Raji (cell line): ENCODE results near the gene RDH16.

Source experiments
- POLR2A ChIP-seq: IDR thresholded peaks from 2 replicates; pipeline ENCODE4 v1.6.1; 2011; ENCODE audit warnings: low read depth, low read length, control low read depth; ENCODE audit not compliant: insufficient read depth

The RDH16 gene

DNA sequence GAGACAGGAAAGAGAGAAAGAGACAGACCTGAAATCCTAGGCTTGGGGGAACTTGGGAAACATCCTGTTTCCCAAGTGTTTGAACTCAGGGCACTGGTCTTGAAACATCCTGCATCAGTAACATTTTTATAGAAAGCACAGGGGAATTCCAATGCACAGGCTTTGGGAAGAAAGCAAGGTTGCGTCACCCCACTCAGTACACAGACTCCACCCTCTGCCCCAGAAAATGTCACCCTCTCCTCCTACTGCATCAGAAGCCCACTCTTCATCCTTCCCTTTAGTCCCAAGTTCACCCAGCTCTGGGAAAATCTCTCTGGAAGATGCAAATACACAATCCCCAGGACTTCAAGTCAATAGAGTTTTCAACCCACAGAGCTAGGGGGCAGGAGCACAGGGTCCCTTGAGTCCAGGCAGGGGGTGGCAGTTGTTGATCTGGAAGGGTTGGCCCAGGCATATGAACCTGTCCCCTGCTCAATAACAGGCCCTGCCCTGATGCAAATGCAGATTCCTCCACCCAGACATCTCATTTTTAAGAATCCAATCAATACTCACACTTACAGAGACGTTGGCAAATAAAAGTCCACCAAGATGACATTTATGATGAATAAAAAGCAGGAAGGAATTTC, 1.7 kb downstream of the RDH16 start:
- no peak for TF ChIP-seq POLR2A

DNA sequence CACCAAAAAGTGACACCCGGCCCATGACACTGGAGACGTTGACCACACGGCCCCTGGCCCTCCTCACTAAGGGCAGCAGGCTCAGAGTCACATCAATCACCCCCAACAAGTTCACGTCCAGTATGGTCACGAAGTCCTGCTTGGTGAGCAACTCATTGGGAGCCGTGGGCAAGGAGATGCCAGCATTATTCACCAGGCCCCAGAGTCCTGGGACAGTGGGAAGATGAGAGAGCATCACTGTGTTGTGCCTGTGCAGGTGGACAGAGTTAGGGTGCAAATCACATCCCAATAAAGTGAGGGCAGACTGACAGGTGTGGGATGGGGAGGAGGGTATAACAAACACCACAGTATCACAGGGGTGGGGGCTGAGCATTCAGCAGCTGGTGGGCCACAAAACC, 2.5 kb downstream of the RDH16 start:
- TF ChIP-seq POLR2A = no peak

DNA sequence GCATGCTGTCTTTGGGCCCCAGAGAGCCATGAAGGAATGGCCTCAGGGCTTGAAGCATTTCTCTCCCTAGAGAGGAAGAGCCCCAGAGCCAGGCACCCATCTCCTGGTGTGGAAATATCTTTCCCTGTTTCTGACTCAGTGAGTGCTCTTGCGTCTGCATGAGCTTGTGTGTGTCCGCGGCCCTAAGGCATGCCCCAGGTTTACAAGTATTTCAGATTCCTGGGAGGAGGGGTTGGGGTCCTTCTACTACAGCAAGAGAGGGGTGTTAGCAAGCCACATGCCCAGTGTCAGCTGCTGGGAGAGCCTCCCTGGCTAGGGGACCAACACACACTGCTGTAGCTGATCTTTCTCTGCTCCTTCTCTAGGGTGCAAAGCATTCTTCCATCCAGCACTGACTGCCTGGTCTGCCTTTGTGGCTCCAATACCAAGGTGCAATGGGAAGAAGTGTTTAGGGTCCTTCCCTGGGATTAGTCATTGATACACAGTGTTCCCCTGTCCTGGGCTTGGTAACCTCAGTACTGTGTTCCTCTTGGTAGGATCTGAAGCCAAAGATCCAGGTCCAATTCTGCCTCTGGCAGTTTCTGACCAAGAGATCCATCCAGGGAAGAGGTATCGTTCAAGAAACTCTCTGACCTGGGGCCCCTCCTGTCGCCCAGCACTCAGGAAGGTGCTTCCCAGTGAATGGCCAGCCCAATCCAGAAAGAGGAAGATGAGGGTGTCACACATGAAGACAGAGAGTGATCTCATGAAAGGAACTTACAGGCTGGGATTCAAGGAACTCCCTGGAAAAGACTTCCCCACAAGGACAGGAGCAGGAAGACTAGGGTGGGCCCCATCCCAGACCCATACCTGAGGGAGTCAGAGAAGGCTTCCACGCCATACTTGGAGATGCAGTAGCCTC, 3.1 kb downstream of the RDH16 start:
- no peak for TF ChIP-seq POLR2A

DNA sequence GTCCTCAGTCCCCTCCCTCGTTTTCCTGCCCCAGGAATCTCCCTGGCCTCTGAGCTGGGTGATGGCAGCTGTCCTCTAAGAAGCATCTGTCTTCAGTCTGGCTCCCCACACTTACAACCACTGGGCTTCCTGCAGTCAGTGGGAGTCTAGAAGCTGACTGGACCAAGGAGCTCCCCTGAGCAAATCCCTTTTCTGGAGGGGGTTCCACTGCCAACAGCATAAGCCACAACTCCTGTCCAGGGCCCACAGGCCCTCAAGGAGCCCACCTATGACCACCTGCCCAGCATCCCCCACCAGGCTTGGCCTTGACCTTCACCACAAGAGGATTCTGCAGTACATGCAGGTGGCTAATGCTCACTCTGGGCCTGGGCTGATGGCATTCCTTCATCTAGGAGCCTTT, 4.1 kb downstream of the RDH16 start:
- TF ChIP-seq POLR2A = no peak

DNA sequence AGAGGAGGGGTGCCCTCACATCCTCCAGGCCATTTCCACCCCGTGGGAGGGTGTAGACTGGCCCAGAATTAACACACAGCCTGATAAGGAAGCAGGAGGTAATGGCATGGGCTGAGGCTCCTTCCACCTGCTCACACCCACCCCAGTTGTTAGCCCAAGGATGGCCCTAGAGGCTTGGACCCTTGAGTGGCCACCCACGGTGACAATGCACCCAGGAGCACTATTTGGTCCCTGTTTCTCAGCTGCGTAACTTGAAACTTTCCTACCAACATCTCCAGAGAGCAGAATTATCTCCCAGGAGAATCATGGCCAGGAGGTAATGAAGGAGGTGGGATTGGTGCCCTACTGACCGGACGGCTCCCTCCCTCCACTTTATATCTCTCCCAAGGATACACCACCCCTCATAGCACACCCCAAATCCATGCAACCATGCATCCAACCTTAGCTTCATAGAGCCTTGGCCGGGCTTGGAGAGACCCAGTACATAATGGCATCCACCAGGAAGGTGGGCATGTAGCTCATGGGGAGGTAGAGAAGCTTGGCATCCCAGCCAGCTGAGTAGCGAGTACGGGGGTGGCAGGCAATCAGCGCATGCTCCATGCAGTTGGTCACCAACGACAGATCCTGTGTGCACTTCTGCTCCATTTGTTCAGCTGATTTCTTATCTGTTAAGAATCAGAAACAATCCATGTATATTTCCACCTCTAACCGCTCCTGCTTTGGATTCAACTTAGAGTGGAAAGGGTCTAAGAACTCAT, 5.6 kb downstream of the RDH16 start:
- TF ChIP-seq POLR2A = no peak

DNA sequence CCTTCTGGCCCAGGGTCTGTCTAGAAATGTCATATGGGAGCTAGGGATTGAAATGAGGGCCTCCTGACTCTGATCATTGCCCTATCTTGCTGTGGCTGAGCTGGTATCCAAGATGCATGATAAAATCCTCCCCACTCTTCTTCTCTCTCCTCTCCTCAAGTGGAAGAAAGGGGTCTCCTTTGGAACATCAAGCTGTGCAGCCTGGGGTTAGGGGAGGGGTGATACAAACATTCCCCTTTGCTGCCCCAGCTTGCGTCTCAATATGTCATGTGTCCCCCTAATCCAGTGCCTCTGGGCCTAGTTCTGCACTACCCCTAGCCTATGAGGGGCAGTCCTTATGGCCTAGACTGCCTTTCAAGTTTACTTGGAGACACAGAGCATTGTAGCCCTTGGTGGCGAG, 8.5 kb downstream of the RDH16 start:
- no peak for TF ChIP-seq POLR2A

DNA sequence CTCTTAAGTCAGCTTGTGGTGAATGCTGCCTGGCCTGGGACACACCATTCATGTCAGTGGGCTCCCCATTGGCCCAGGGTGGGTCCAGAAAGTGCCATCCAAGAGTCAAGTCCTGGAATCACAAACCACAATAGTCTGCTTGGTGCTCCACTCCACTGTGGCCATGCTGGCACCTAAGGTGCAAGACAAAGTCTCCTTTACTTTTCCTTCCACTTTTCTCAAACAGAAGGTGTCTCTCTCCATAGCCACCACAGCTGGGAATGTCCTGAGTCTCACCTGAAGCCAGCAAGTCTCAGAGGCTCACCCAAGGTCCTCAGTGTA, 9.0 kb downstream of the RDH16 start:
- TF ChIP-seq POLR2A = no peak

DNA sequence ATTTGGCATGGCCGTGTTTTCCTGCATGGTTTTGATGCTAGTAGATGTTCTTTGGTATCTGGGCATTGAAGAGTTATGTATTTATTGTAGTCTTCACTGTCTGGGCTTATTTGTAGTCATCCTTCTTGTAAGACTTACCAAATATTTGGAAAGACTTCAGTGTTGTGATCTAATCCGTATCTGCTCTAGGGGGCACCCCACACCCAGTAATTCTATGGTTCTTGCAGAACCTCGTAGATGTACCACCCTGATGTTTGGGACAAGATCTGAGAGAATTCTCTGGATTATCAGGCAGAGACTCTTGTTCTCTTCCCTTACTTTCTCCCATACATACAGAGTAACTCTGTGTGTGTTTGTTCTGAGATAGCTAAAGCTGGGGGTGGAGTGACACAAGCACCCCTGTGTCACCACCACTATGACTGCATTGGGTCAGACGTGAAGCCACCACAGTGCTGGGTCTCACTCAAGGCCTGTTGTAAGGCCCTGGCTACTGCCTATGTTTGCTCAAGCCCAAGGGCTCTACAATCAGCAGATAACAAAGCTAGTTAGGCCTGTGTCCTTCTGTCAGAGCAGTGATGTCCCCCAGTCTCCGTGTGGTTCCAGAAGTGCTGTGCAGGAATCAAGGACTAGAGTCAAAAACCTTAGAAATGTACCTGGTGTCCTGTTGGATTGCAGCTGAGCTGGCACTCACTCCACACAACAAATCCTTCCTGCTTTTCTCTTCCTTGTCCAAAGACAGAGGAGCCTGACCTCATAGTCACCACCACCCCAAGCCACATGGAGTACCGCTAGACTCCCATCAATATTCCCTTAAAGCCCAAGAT, 9.6 kb downstream of the RDH16 start:
- no peak for TF ChIP-seq POLR2A

DNA sequence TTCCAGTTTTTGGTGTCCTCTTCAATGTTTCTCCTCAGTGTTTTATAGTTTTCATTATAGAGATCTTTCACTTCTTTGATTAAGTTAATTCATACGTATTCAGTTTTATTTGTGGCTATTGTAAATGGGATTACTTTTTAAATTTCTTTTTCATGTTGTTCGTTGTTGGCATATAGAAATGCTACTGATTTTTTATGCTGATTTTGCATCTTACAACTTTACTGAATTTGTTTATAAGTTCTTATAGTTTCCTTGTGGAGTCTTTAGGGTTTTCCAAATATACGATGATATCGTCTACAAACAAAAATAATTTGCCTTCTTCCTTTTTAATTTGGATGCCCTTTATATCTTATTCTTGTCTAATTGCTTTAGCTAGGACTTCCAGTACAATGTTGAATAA, 13.5 kb downstream of the RDH16 start:
- no peak for TF ChIP-seq POLR2A

DNA sequence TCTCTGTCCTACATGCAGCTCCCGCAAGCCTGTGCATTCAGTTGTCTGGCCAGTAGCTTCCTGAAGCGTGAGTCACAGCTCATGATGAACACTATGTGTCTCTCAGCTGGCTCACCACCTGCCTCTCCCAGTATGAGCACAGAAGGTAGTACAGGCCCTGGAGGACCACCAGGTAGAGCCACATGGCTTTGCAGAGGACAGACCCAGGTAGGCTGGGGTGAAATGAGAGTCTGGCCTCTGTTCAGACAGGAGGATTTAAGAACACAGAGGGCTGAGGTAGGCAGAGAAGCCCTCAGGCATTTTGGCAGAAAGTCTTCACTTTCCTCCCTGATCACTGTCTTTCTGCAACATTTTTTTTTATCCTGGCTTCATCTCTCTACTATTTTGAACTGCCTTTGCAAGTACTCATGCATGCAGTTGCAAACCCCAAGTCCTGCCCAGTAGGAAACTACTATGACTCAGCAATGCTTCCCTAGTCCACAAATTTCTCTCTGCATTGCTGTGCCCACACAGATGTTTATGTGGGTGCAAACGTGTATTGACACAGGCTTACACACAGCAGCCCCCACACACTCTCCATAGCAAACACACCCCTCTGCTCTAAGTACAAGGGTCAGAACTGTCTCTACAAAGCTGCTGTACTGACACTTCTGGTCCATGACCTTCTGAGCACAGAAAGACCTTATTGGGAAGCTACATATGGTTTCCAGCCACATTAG, 15.9 kb downstream of the RDH16 start:
- no peak for TF ChIP-seq POLR2A

DNA sequence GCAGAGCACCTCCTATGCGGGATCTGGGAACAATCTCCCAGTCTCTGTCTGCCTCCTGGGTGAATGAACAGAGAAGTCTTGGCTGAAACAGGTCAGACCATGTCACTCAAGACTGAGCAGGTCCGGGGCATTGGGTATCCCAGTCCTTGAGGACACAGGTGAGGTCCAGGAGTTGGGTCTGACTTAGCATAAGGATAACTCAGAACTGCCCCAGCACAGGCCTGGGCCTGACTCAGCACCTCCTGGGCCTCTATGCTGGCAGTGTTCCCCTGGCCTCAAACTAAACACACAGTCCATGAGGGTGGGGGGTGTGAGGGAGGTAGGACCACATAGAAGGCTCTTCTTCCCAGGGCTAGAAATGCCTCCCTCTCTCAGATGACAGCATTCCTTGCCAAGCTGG, 21.7 kb downstream of the RDH16 start:
- no peak for TF ChIP-seq POLR2A

DNA sequence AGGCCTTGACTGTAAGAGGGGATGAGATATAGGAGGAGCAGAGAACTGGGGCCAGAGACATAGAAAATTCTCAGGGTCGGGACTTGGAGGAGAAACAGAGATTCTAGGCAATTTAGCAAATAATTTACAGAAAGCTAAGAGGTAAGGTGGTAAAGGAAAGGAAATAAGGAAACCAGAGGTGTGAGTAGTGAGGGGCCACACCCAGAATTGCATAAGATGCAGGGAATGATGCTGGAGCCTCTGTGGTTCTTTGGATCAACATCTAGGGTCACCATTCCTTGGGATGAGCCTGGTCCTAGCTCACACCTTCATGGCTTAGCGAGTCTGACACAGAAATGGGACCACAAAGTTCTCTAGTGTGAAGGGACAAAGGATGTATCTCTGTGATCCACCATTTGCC, 22.3 kb downstream of the RDH16 start:
- no peak for TF ChIP-seq POLR2A

DNA sequence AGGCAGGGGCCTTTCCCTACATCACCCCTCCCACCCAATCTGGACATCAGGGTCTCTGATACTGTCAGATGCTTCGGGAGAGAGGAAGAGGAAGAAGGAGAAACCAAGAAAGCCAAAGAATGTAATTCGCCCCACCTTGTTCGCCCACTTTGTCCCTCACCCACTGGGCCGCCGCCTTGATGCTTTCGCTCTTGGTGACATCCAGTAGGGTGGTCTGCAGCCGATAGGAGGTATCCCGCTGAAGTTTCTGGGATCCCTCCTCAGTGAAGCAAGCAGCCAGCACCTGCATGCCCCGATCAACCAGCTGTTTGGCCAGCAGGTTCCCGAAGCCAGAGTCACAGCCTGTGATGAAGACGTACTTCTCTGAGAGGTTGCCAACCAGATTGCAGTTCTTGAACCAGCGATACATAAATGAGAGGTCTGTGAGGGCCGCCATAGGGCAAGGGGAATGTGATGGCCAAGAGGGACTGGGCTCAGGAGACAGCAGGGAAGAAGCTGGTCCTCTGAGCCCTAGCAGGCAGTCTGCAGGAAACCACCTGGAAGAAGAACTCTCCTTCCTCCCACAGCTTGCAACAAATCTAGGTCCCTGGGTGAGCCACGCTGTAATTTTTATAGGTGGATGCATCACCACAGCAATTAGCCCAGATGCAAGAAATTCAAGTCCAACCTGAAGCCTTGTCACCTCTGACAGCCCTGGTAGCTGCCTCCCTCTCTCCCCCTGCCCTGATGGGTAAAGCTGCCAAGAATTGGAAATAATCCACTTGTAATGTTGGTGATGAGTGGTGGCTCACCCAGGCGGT, 23.4 kb downstream of the RDH16 start, which contains the start of gene SDR9C7:
TSS of gene SDR9C7 (minus strand) at position 583 of the 800 bp plus-strand sequence. CDS start at position 436, 147 bp downstream.
- TF ChIP-seq POLR2A = no peak

DNA sequence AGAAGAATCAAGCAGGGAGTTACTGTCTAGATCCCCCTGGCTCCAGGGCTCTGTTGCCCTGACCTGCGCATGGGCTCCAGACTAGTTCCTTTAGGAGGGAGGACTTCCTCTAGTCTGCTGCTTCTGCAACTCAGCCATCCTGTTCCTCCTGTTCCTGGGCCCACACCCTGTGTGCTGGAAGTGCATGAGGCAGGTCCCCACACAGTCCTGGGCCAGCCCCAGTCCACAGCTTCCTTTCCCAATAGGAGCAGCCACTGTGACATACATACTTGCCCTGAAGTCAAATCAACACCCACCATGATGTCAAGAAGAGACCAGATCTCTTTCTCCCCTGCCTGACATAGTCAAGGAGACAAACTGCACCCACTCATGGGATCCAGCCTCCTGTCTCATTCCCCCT, 24.5 kb downstream of the RDH16 start:
- no peak for TF ChIP-seq POLR2A

DNA sequence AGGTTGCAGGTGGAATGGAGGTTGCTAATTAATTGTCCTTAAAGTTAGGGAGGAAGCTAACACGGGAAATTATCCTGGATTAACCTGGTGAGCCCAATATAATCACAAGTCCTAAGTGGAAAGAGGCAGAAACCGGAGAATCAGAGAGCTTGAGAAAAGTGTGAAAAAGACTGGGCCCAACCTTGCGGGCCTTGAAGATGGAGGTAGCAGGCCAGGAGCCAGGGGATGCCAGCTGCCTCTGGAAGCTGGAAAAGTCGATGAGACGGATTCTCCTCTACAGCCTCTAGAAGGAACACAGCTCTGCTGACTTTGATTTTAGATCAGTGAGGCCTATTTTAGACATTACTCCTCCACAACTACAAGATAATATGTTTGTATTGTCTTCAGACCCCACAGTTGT, 25.3 kb downstream of the RDH16 start:
- TF ChIP-seq POLR2A = no peak
